GM12878 (cell line): ENCODE results near the gene GNG13. TPM values are rescaled to one million over a fixed set of nuclear protein-coding genes. Genes with fewer than 3 reads are reported as not detected.

Experiments
- IRF5 ChIP-seq: fragments of 450-650 bp; IDR thresholded peaks from 2 replicates; pipeline ENCODE4 v1.6.1; 2017; ENCODE audit warnings: borderline replicate concordance
- MAX ChIP-seq: IDR thresholded peaks from 2 replicates; pipeline ENCODE4 v1.6.1; 2012; ENCODE audit warnings: low read depth, low read length, improper control_type of control experiment
- POLR2AphosphoS5 ChIP-seq: IDR thresholded peaks from 2 replicates; pipeline ENCODE4 v1.6.1; 2011; ENCODE audit warnings: mild to moderate bottlenecking, low read length, inconsistent platforms
- RAD21 ChIP-seq: IDR thresholded peaks from 2 replicates; pipeline ENCODE4 v1.6.1; 2011; ENCODE audit warnings: mild to moderate bottlenecking, low read depth, low read length, moderate library complexity; ENCODE audit not compliant: insufficient read depth
- ZZZ3 ChIP-seq: IDR thresholded peaks from 2 replicates; pipeline ENCODE4 v1.6.1; 2011; ENCODE audit warnings: low read depth; ENCODE audit not compliant: control insufficient read depth, insufficient read length
- polyA plus RNA-seq, 11 experiments: library from polyadenylated mRNA; depleted of rRNA in 4 of 11; unstranded in 6 of 11; stranded (reverse) in 5 of 11; fragments of >200 nt; fragmentation: Nextera tagmentation in 4 of 11; fragmentation: Illumina TruSeq in 1 of 11; extraction: Ambion mirVana in 4 of 11; extraction: Trizol in 1 of 11; gene quantifications; 1 replicate in 1 of 11; 2 replicates in 10 of 11; pipeline versions ENCODE4 v1.2.1 to v1.2.3, GENCODE V29; 2011 to 2016; ENCODE audit warnings: inconsistent platforms in 2 of 11, missing spikeins in 2 of 11, low read depth in 1 of 11
- total RNA-seq, 4 experiments: library from RNA; depleted of rRNA in 3 of 4; stranded (reverse); fragments of >200 nt in 3 of 4; fragmentation: Illumina TruSeq in 1 of 4; extraction: Trizol in 1 of 4; gene quantifications; 2 replicates each; pipeline versions ENCODE4 v1.2.1 to v1.2.3, GENCODE V29; 2013 to 2021
- TF ChIP-seq, protein P1 (sequence below): fragments of 450-650 bp; IDR thresholded peaks from 2 replicates; pipeline ENCODE4 v1.6.1; 2016; ENCODE audit warnings: mild to moderate bottlenecking, moderate library complexity, borderline replicate concordance
- TF ChIP-seq, protein P2 (sequence below): IDR thresholded peaks from 2 replicates; pipeline ENCODE4 v1.6.1; 2011; ENCODE audit warnings: low read depth, mild to moderate bottlenecking, low read length, moderate library complexity, borderline replicate concordance; ENCODE audit errors: extremely low read depth

Gene GNG13
- total and polyA plus RNA-seq, 10 of the 15 experiments (the other 5 are each of a cell fraction or from before 2014, with no cell fraction given), result not detected

GRCh38 chr16:839643-840408 is 39.3 kb upstream of the GNG13 start (continued):
- TF ChIP-seq, protein P1, sequence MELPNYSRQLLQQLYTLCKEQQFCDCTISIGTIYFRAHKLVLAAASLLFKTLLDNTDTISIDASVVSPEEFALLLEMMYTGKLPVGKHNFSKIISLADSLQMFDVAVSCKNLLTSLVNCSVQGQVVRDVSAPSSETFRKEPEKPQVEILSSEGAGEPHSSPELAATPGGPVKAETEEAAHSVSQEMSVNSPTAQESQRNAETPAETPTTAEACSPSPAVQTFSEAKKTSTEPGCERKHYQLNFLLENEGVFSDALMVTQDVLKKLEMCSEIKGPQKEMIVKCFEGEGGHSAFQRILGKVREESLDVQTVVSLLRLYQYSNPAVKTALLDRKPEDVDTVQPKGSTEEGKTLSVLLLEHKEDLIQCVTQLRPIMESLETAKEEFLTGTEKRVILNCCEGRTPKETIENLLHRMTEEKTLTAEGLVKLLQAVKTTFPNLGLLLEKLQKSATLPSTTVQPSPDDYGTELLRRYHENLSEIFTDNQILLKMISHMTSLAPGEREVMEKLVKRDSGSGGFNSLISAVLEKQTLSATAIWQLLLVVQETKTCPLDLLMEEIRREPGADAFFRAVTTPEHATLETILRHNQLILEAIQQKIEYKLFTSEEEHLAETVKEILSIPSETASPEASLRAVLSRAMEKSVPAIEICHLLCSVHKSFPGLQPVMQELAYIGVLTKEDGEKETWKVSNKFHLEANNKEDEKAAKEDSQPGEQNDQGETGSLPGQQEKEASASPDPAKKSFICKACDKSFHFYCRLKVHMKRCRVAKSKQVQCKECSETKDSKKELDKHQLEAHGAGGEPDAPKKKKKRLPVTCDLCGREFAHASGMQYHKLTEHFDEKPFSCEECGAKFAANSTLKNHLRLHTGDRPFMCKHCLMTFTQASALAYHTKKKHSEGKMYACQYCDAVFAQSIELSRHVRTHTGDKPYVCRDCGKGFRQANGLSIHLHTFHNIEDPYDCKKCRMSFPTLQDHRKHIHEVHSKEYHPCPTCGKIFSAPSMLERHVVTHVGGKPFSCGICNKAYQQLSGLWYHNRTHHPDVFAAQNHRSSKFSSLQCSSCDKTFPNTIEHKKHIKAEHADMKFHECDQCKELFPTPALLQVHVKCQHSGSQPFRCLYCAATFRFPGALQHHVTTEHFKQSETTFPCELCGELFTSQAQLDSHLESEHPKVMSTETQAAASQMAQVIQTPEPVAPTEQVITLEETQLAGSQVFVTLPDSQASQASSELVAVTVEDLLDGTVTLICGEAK, result no peak
- TF ChIP-seq, protein P2, sequence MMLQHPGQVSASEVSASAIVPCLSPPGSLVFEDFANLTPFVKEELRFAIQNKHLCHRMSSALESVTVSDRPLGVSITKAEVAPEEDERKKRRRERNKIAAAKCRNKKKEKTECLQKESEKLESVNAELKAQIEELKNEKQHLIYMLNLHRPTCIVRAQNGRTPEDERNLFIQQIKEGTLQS, result no peak
- no peak for TF ChIP-seq POLR2AphosphoS5
- TF ChIP-seq MAX, result no peak
- no peak for TF ChIP-seq RAD21
- no peak for TF ChIP-seq ZZZ3
- no peak for TF ChIP-seq IRF5
- TF ChIP-seq, all 136 proteins: peak for 0
